HG03045 (cell line): Measurements from ENCODE around the gene AP4E1.
"Not testable (repeated sequence)": the region's sequence is repeated elsewhere in the genome, so short reads cannot be mapped to it uniquely, and the experiment has no call there.

ENCODE experiments used
- ATAC-seq: cut with Tn5 transposase; IDR thresholded peaks from one replicate; pipeline ENCODE4 v1.9.1; 2021; ENCODE audit warnings: mild to moderate bottlenecking, moderate library complexity; ENCODE audit not compliant: unreplicated experiment

AP4E1 gene

GRCh38 chr15:51016615-51017014 is 108.1 kb downstream of the AP4E1 start:
- no peak for ATAC-seq

GRCh38 chr15:51022206-51022605 is 113.7 kb downstream of the AP4E1 start:
- ATAC-seq, result no peak

GRCh38 chr15:51023499-51023898 is 115.0 kb downstream of the AP4E1 start:
- ATAC-seq, result no peak

- ATAC-seq, result no peak
These were observed 116.4 kb downstream of the AP4E1 start for GRCh38 chr15:51024735-51025453.

GRCh38 chr15:51025454-51025846 is 117.0 kb downstream of the AP4E1 start:
- ATAC-seq, result no peak

- ATAC-seq, result no peak
These were observed 122.3 kb downstream of the AP4E1 start for GRCh38 chr15:51030649-51031316.

- ATAC-seq, result not testable (repeated sequence)
These were observed 129.0 kb downstream of the AP4E1 start for GRCh38 chr15:51037474-51037873.

GRCh38 chr15:51038162-51038973 is 129.9 kb downstream of the AP4E1 start:
- ATAC-seq, result no peak

- ATAC-seq, result no peak
These were observed 130.5 kb downstream of the AP4E1 start for GRCh38 chr15:51038974-51039319.

GRCh38 chr15:51044037-51044727 is 135.7 kb downstream of the AP4E1 start:
- no peak for ATAC-seq

- ATAC-seq, result no peak
These were observed 137.5 kb downstream of the AP4E1 start for GRCh38 chr15:51046016-51046415.

GRCh38 chr15:51046799-51047449 is 138.4 kb downstream of the AP4E1 start:
- ATAC-seq, result no peak

GRCh38 chr15:51048308-51048707 is 139.8 kb downstream of the AP4E1 start:
- ATAC-seq, result no peak

GRCh38 chr15:51049081-51049480 is 140.6 kb downstream of the AP4E1 start:
- ATAC-seq, result no peak

- no peak for ATAC-seq
These were observed 143.3 kb downstream of the AP4E1 start for GRCh38 chr15:51051776-51052175.

- no peak for ATAC-seq
These were observed 145.1 kb downstream of the AP4E1 start for GRCh38 chr15:51053571-51053970.

- ATAC-seq, result no peak
These were observed 146.1 kb downstream of the AP4E1 start for GRCh38 chr15:51054535-51054934.
